HepG2 (cell line): Measurements from ENCODE around the gene LEMD2. TPM values are rescaled to one million over a fixed set of nuclear protein-coding genes. Genes with fewer than 3 reads are reported as not detected.

Source experiments
- ATAC-seq: fragments of 200-7000 bp; cut with Tn5 transposase; 3 replicates; pipeline ENCODE4 v1.9.1; 2020; ENCODE audit warnings: mild to moderate bottlenecking, moderate library complexity
- BruUV-seq: library from RNA; stranded (reverse); fragments of 400-500 nt; replicated peaks from 2 replicates; lab custom pipeline; 2021; lab: Mats Ljungman, UMichigan
- CTCF ChIA-PET: fragments of 300-600 bp; formaldehyde crosslinking; extraction: SDS; loops from one replicate; lab custom pipeline; 2021; ENCODE audit warnings: low total read pairs, inconsistent platforms, low intra/inter-chr PET ratio; lab: Yijun Ruan, JAX
- POLR2A ChIA-PET: fragments of 350-600 bp; sonication (Branson Sonifier 250); formaldehyde crosslinking; loops from one replicate; lab custom pipeline; 2020; ENCODE audit warnings: antibody characterized with exemption, inconsistent platforms; lab: Yijun Ruan, JAX
- DNase-seq: peaks from one replicate; pipeline ENCODE4 v3.0.0-alpha.2; 2015; ENCODE audit warnings: low spot score
- FAIRE-seq: peaks from 3 replicates; lab custom pipeline; 2011; peaks lifted over from hg19 to GRCh38; lab: Jason Lieb, UNC
- H2AFZ ChIP-seq: one replicate; pipeline ENCODE4 v1.6.1; 2011; ENCODE audit warnings: low read length, inconsistent platforms
- H3K27ac ChIP-seq: fragments of 300-600 bp; 3 replicates; pipeline ENCODE4 v1.8.0; 2011; ENCODE audit warnings: mixed run types, mild to moderate bottlenecking, mixed read lengths, low read length, inconsistent platforms; ENCODE audit not compliant: insufficient read depth; ENCODE audit errors: extremely low read length
- H3K27me3 ChIP-seq, 2 experiments: fragments of 200-600 bp in 1 of 2; 2 replicates in 1 of 2; 3 replicates in 1 of 2; pipeline versions ENCODE4 v1.6.0 to v1.8.0; 2011; ENCODE audit warnings: low read length in 2 of 2, mild to moderate bottlenecking in 2 of 2, moderate library complexity in 2 of 2, inconsistent platforms in 1 of 2; ENCODE audit not compliant: insufficient read depth in 2 of 2, control insufficient read depth in 1 of 2
- H3K36me3 ChIP-seq, 2 experiments: fragments of 200-600 bp in 1 of 2; replicated peaks in 1 of 2; 2 replicates in 1 of 2; 3 replicates in 1 of 2; pipeline versions ENCODE4 v1.5.1 to v1.8.0; 2011; ENCODE audit warnings: low read length in 2 of 2, inconsistent platforms in 1 of 2; ENCODE audit not compliant: insufficient read depth in 2 of 2, control insufficient read depth in 1 of 2
- H3K4me1 ChIP-seq: 2 replicates; pipeline ENCODE4 v1.5.1; 2012; ENCODE audit warnings: low read length, inconsistent platforms; ENCODE audit not compliant: insufficient read depth
- H3K4me2 ChIP-seq: 2 replicates; pipeline ENCODE4 v1.6.0; 2011; ENCODE audit warnings: low read depth, low read length, inconsistent platforms
- H3K4me3 ChIP-seq, 3 experiments: fragments of 200-600 bp in 1 of 3; sonication (generic), shearing (Covaris generic) in 1 of 3; replicated peaks in 1 of 3; 2 replicates each; pipeline ENCODE4 v1.5.1; 2011 to 2016; ENCODE audit warnings: low read length in 3 of 3, inconsistent platforms in 2 of 3, low read depth in 2 of 3, mild to moderate bottlenecking in 2 of 3, control low read depth in 1 of 3, mixed read lengths in 1 of 3; ENCODE audit not compliant: insufficient read depth in 1 of 3
- H3K79me2 ChIP-seq: one replicate; pipeline ENCODE4 v1.6.1; 2011; ENCODE audit warnings: low read length, inconsistent platforms; ENCODE audit not compliant: insufficient read depth
- H3K9ac ChIP-seq: 2 replicates; pipeline ENCODE4 v1.6.0; 2011; ENCODE audit warnings: mild to moderate bottlenecking, low read depth, low read length, inconsistent platforms; ENCODE audit not compliant: insufficient read depth
- H3K9me3 ChIP-seq: 2 replicates; pipeline ENCODE4 v1.5.1; 2012; ENCODE audit warnings: mild to moderate bottlenecking, low read length
- H4K20me1 ChIP-seq: 2 replicates; pipeline ENCODE4 v1.6.0; 2011; ENCODE audit warnings: inconsistent platforms, mild to moderate bottlenecking, low read length, moderate library complexity; ENCODE audit not compliant: insufficient read depth
- ZNF513 ChIP-seq: sonication (generic); formaldehyde crosslinking; conservative IDR thresholded peaks from 2 replicates; pipeline ENCODE4 v1.5.0; 2020; ENCODE audit warnings: missing genetic modification reagents
- ZNF646 ChIP-seq: sonication (generic); formaldehyde crosslinking; IDR thresholded peaks from 2 replicates; pipeline ENCODE4 v1.9.0; 2021; ENCODE audit warnings: mild to moderate bottlenecking, missing genetic modification reagents
- whole genome bisulfite sequencing: methylation state at CpG from one replicate; pipeline ENCODE4 v1.1.6; 2017; ENCODE audit warnings: low lambda C conversion rate; 5-methylcytosine and 5-hydroxymethylcytosine counted together
- in situ Hi-C: cut with HindIII; loops from 2 replicates; pipeline ENCODE4 v1.10.0; 2017; ENCODE audit warnings: low pct_unique_long_range_greater_than_20kb; ENCODE audit not compliant: extremely low pct_ligation_motif_present
- intact Hi-C: fragments of 100-400 bp; cut with micrococcal nuclease; formaldehyde crosslinking; loops from one replicate; pipeline ENCODE4 v1.10.0; 2022; ENCODE audit not compliant: unreplicated experiment
- polyA plus RNA-seq, 8 experiments: library from polyadenylated mRNA; depleted of rRNA in 3 of 8; stranded (reverse) in 7 of 8; unstranded in 1 of 8; fragments of >200 nt; fragmentation: Illumina TruSeq in 4 of 8; extraction: Trizol in 4 of 8; gene quantifications; 2 replicates each; pipeline versions ENCODE4 v1.2.1 to v1.2.3, GENCODE V29; 2011 to 2016; ENCODE audit warnings: low read depth in 4 of 8, missing spikeins in 1 of 8, mixed read lengths in 1 of 8; ENCODE audit not compliant: insufficient read depth in 1 of 8
- total RNA-seq, 5 experiments: library from RNA; depleted of rRNA; stranded (reverse); fragments of >200 nt; fragmentation: Illumina TruSeq; extraction: Trizol; gene quantifications; 2 replicates each; pipeline ENCODE4 v1.2.3, GENCODE V29; 2016; ENCODE audit warnings: low read depth in 1 of 5

The LEMD2 gene
- total and polyA plus RNA-seq, 2 of the 13 experiments (the other 11 are each of a cell fraction or from before 2014, with no cell fraction given), result 45.2 to 62.9 TPM

GRCh38 chr6:33738153-33738552 is 50.8 kb downstream of the LEMD2 start (continued):
- no peak for TF ChIP-seq ZNF513

GRCh38 chr6:33737267-33738026 is 51.5 kb downstream of the LEMD2 start:
- Histone ChIP-seq H3K9ac (no peak overlapping the region), H3K9me3 (no peaks in the 10 kb centered on the region), H3K4me1 (peaks cover 29% of the 10 kb centered on the region), H3K4me2 (no peak overlapping the region), H3K79me2 (no peaks in the 10 kb centered on the region), H3K36me3 (no peaks in the 10 kb centered on the region), H3K4me3 (no peak overlapping the region), H3K27me3 (no peaks in the 10 kb centered on the region), H4K20me1 (no peaks in the 10 kb centered on the region), H3K27ac (no peak overlapping the region), H2AFZ (no peak overlapping the region)
- POLR2A ChIA-PET, result interaction anchor here (1.6 kb wide), 1 partner anchor 26 kb away, joined by 5 read pairs; the partner anchor contains the start of gene UQCC2
- in situ Hi-C loops, result no loop called here
- CTCF ChIA-PET, result no interaction called here
- FAIRE-seq (no peak), DNase-seq (no peak), ATAC-seq (no peak)
- no TSS peak for BruUV-seq
- TF ChIP-seq ZNF646, result no peak
- intact Hi-C loops, result no loop called here
- 86% methylated on average over 14 of the region's 15 CpGs for WGBS
